Left lung (tissue), 10 donors: Measurements from ENCODE around the gene SNTB2. TPM values are rescaled to one million over a fixed set of nuclear protein-coding genes. Genes with fewer than 3 reads are reported as not detected.
A peak's percentile ranks its signal among the peaks of the same experiment; 100 is the strongest.

Source experiments
- ATAC-seq: fragments of 200-7000 bp; cut with Tn5 transposase; one replicate; pipeline ENCODE4 v1.9.1; 2020; ENCODE audit warnings: moderate library complexity
- DNase-seq, 4 donors: peaks; one replicate each; pipeline ENCODE4 v3.0.0-alpha.2; 2013 to 2020
- H3K27ac ChIP-seq, 2 donors: fragments of 200-600 bp; sonication (generic) in 1 of 2; one replicate each; pipeline versions ENCODE4 v1.5.0 to v1.8.0; 2020 to 2021
- H3K27me3 ChIP-seq, 2 donors: fragments of 200-600 bp; sonication (generic) in 1 of 2; one replicate each; pipeline versions ENCODE4 v1.5.0 to v1.8.0; 2020 to 2021
- H3K36me3 ChIP-seq, 2 donors: fragments of 200-600 bp; sonication (generic) in 1 of 2; one replicate each; pipeline versions ENCODE4 v1.5.0 to v1.8.0; 2020 to 2021
- H3K4me1 ChIP-seq, 2 donors: fragments of 200-600 bp; one replicate each; pipeline ENCODE4 v1.8.0; 2021
- H3K4me3 ChIP-seq, 2 donors: fragments of 200-600 bp; sonication (generic) in 1 of 2; one replicate each; pipeline versions ENCODE4 v1.5.0 to v1.8.0; 2020 to 2021; ENCODE audit warnings: mild to moderate bottlenecking in 1 of 2
- H3K9me3 ChIP-seq, 2 donors: fragments of 200-600 bp; sonication (generic) in 1 of 2; one replicate each; pipeline versions ENCODE4 v1.5.0 to v1.8.0; 2020 to 2021
- intact Hi-C, 2 donors: fragments of 100-400 bp; cut with DNase I; formaldehyde crosslinking; loops; one replicate each; pipeline versions ENCODE4 v1.11.2 to v1.14.2; 2022
- polyA plus RNA-seq, 6 donors: library from polyadenylated mRNA; unstranded; fragments of 120-200 nt; gene quantifications; one replicate each; pipeline ENCODE4 v1.2.1, GENCODE V29; 2013; ENCODE audit not compliant: insufficient read length in 6 of 6
- total RNA-seq, 2 donors: library from RNA; stranded (reverse); fragmentation: NEBNext Ultra II Directional; extraction: Animal tissue kit (Norgen Biotek cat#: 25700); gene quantifications; one replicate each; pipeline ENCODE4 v1.2.1, GENCODE V29; 2021
- TF ChIP-seq, protein P1 (sequence below), 2 donors: fragments of 200-600 bp; sonication (generic) in 1 of 2; IDR thresholded peaks; one replicate each; pipeline versions ENCODE4 v1.5.0 to v1.8.0; 2021; ENCODE audit warnings: antibody characterized with exemption in 2 of 2
- donor health status: DM: no; HTN: yes; CAD: no.
- donor health status: DM: no; HTN: no; CAD: no.

SNTB2 gene
- total and polyA plus RNA-seq, 8 donors = 22.8 to 47.3 (median 25.1) TPM

DNA sequence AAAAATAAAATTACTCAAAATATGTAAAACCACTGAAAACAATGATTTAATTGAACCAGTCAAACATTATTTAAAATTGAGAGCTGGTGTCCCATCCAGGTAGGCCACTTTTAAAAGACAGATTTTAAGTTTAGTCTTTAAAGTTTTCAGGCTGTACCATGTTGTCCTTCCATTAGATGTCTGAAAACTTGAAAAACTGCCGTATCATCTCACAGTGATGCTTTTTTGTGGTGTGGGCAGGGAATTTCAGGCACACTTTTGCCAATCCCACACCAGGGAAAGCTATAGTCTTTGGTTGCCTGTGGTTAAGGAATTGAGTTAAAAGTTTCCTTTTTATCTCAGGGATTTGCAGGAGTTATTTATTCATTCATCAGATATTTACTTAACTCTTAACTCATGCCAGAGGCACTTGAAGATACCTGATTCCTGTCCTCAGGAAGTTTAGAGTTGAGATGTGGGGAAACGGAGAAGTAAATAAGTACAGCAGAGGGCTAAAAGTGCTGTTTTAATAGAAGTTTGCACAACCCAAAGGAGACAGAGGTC, 3.2 kb downstream of the SNTB2 start:
- H3K4me1 ChIP-seq = peaks cover 14 to 61% of the 10 kb centered on the region in 2 donors
- ATAC-seq = no peak
- peaks cover 0 to 7% of the 10 kb centered on the region in 2 donors for H3K27me3 ChIP-seq
- no peaks in the 10 kb centered on the region for H3K9me3 ChIP-seq
- no peak for DNase-seq
- H3K27ac ChIP-seq = peak overlapping the region in 1 of 2 donors; percentile 9
- H3K4me3 ChIP-seq = no peak overlapping the region
- intact Hi-C loops = no loop called here
- H3K36me3 ChIP-seq = no peaks in the 10 kb centered on the region
- TF ChIP-seq, protein P1, sequence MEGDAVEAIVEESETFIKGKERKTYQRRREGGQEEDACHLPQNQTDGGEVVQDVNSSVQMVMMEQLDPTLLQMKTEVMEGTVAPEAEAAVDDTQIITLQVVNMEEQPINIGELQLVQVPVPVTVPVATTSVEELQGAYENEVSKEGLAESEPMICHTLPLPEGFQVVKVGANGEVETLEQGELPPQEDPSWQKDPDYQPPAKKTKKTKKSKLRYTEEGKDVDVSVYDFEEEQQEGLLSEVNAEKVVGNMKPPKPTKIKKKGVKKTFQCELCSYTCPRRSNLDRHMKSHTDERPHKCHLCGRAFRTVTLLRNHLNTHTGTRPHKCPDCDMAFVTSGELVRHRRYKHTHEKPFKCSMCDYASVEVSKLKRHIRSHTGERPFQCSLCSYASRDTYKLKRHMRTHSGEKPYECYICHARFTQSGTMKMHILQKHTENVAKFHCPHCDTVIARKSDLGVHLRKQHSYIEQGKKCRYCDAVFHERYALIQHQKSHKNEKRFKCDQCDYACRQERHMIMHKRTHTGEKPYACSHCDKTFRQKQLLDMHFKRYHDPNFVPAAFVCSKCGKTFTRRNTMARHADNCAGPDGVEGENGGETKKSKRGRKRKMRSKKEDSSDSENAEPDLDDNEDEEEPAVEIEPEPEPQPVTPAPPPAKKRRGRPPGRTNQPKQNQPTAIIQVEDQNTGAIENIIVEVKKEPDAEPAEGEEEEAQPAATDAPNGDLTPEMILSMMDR (IDR thresholded peaks at IDR 0.05) = no peak

GRCh38 chr16:69190598-69190997, 3.6 kb downstream of the SNTB2 start:
- intact Hi-C loops = no loop called here
- Histone ChIP-seq H3K36me3 (no peaks in the 10 kb centered on the region), H3K27me3 (peaks cover 0 to 7% of the 10 kb centered on the region in 2 donors), H3K27ac (peak overlapping the region in 1 of 2 donors; percentile 9), H3K9me3 (no peaks in the 10 kb centered on the region), H3K4me1 (peaks cover 14 to 66% of the 10 kb centered on the region in 2 donors), H3K4me3 (no peak overlapping the region)
- no peak for DNase-seq
- TF ChIP-seq, protein P1 (IDR thresholded peaks at IDR 0.05) = no peak
- ATAC-seq = no peak

GRCh38 chr16:69191136-69191535, 4.2 kb downstream of the SNTB2 start:
- Histone ChIP-seq H3K36me3 (no peaks in the 10 kb centered on the region), H3K4me1 (peaks cover 14 to 63% of the 10 kb centered on the region in 2 donors), H3K27ac (no peak overlapping the region), H3K27me3 (peaks cover 0 to 7% of the 10 kb centered on the region in 2 donors), H3K4me3 (no peak overlapping the region), H3K9me3 (no peaks in the 10 kb centered on the region)
- intact Hi-C loops = no loop called here
- DNase-seq (no peak), ATAC-seq (no peak)
- TF ChIP-seq, protein P1 (IDR thresholded peaks at IDR 0.05) = no peak

DNA sequence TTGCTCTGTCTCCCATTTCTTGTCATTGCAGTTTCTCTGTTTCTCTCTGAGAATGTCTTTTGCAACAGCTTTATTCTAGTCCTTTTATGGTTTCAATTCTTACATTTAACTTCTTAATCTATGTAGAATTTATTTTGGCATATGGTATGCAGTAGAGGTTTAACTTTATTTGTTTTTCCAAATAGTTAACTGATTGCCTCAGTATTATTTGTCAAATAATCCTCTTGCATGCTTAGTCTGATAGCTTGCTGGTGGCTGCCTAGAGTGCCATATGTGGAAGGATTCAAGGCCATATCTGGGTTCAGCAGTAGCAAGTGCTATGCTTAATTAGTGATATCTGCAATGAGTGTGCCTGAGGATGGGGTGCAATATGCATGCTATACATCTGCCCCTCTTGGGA, 6.9 kb downstream of the SNTB2 start:
- DNase-seq (no peak), ATAC-seq (peak; percentile 33)
- TF ChIP-seq, protein P1 (IDR thresholded peaks at IDR 0.05) = no peak
- Histone ChIP-seq H3K36me3 (no peaks in the 10 kb centered on the region), H3K4me1 (peaks cover 9 to 45% of the 10 kb centered on the region in 2 donors), H3K9me3 (no peaks in the 10 kb centered on the region), H3K4me3 (no peak overlapping the region), H3K27ac (no peak overlapping the region), H3K27me3 (no peaks in the 10 kb centered on the region)
- intact Hi-C loops = no loop called here

- TF ChIP-seq, protein P1 (IDR thresholded peaks at IDR 0.05) = no peak
- H3K4me3 ChIP-seq = no peak overlapping the region
- DNase-seq (no peak), ATAC-seq (no peak)
- H3K4me1 ChIP-seq = peaks cover 9 to 39% of the 10 kb centered on the region in 2 donors
- H3K36me3 ChIP-seq = no peaks in the 10 kb centered on the region
- intact Hi-C loops = no loop called here
- H3K27me3 ChIP-seq = no peaks in the 10 kb centered on the region
- H3K27ac ChIP-seq = no peak overlapping the region
- H3K9me3 ChIP-seq = no peaks in the 10 kb centered on the region
These were observed 7.5 kb downstream of the SNTB2 start for GRCh38 chr16:69194488-69194887.
